T-cell (primary cell): ENCODE data around the gene VAT1L. TPM values are rescaled to one million over a fixed set of nuclear protein-coding genes. Genes with fewer than 3 reads are reported as not detected.

ENCODE experiments used
- ATAC-seq, 4 experiments: fragments of 200-7000 bp in 3 of 4; fragments of 150-1000 bp in 1 of 4; cut with Tn5 transposase; replicated peaks in 1 of 4; 1 replicate in 3 of 4; 2 replicates in 1 of 4; pipeline ENCODE4 v1.10.0; 2021; ENCODE audit warnings: moderate library complexity in 3 of 4, mild to moderate bottlenecking in 2 of 4, moderate number of reproducible peaks in 1 of 4
- CTCF ChIA-PET, 2 donors: fragments of 300-600 bp; sonication (Branson Sonifier 250); formaldehyde crosslinking; loops; one replicate each; lab custom pipeline; 2022; ENCODE audit warnings: antibody characterized with exemption in 2 of 2; lab: Charles Lee
- POLR2A ChIA-PET, 2 donors: fragments of 300-600 bp; sonication (Branson Sonifier 250); formaldehyde crosslinking; loops; one replicate each; lab custom pipeline; 2022; ENCODE audit warnings: antibody characterized with exemption in 2 of 2; lab: Charles Lee
- DNase-seq, 35 experiments: peaks; one replicate each; pipeline versions ENCODE4 v3.0.0 to v3.0.0-alpha.2; 2013 to 2023
- H3K27ac ChIP-seq: one replicate; pipeline ENCODE4 v1.5.1; 2013; ENCODE audit warnings: low read length
- H3K27me3 ChIP-seq, 2 experiments: replicated peaks in 1 of 2; 1 replicate in 1 of 2; 2 replicates in 1 of 2; pipeline versions ENCODE4 v1.6.1 to v1.7.0; 2013; ENCODE audit warnings: low read length in 1 of 2, mixed read lengths in 1 of 2; ENCODE audit not compliant: control insufficient read depth in 2 of 2, insufficient read depth in 2 of 2; ENCODE audit errors: extremely low read depth in 1 of 2
- H3K36me3 ChIP-seq, 2 donors: 1 replicate in 1 of 2; 2 replicates in 1 of 2; pipeline versions ENCODE4 v1.6.1 to v1.7.0; 2013; ENCODE audit warnings: low read length in 1 of 2; ENCODE audit not compliant: control insufficient read depth in 2 of 2, insufficient read depth in 1 of 2; ENCODE audit errors: extremely low read depth in 1 of 2
- H3K4me1 ChIP-seq, 2 experiments: 1 replicate in 1 of 2; 2 replicates in 1 of 2; pipeline versions ENCODE4 v1.6.1 to v1.7.0; 2013; ENCODE audit warnings: low read length in 2 of 2, mixed read lengths in 1 of 2; ENCODE audit not compliant: insufficient read depth in 2 of 2, control insufficient read depth in 1 of 2; ENCODE audit errors: extremely low read depth in 1 of 2
- H3K4me3 ChIP-seq, 2 donors: 1 replicate in 1 of 2; 2 replicates in 1 of 2; pipeline versions ENCODE4 v1.5.1 to v1.7.0; 2013; ENCODE audit warnings: mild to moderate bottlenecking in 2 of 2, low read length in 1 of 2, moderate library complexity in 1 of 2; ENCODE audit not compliant: control insufficient read depth in 1 of 2; ENCODE audit errors: extremely low read depth in 1 of 2
- H3K9me3 ChIP-seq: 2 replicates; pipeline ENCODE4 v1.7.0; 2013
- H3K27ac Mint-ChIP-seq, 2 donors: one replicate each; pipeline ENCODE4 v1.8.0; 2020 to 2021; ENCODE audit warnings: mild to moderate bottlenecking in 2 of 2, mixed read lengths in 2 of 2
- H3K27me3 Mint-ChIP-seq, 2 donors: one replicate each; pipeline ENCODE4 v1.8.0; 2021 to 2022; ENCODE audit warnings: mixed read lengths in 2 of 2
- H3K36me3 Mint-ChIP-seq: one replicate; pipeline ENCODE4 v1.8.0; 2021; ENCODE audit warnings: mixed read lengths
- H3K4me1 Mint-ChIP-seq, 3 donors: one replicate each; pipeline ENCODE4 v1.8.0; 2020 to 2022; ENCODE audit warnings: mixed read lengths in 3 of 3, mild to moderate bottlenecking in 1 of 3
- H3K4me3 Mint-ChIP-seq, 3 donors: one replicate each; pipeline ENCODE4 v1.8.0; 2020 to 2022; ENCODE audit warnings: mild to moderate bottlenecking in 3 of 3, mixed read lengths in 3 of 3, moderate library complexity in 3 of 3
- H3K9me3 Mint-ChIP-seq, 3 donors: one replicate each; pipeline ENCODE4 v1.8.0; 2020 to 2022; ENCODE audit warnings: mixed read lengths in 3 of 3
- WGBS: methylation state at CpG from one replicate; pipeline ENCODE4 v1.1.5; 2013; ENCODE audit warnings: missing lambda C conversion rate; ENCODE audit not compliant: insufficient coverage; 5-methylcytosine and 5-hydroxymethylcytosine counted together
- total RNA-seq, 35 experiments: library from RNA in 6 of 35; stranded (reverse) in 6 of 35; fragments of 120-200 nt in 1 of 35; gene quantifications; one replicate each; pipeline versions ENCODE4 v1.2.1 to v1.2.4 and lab custom pipeline; 2013 to 2026

VAT1L gene
- total RNA-seq, 5 donors from 2014 or later (not counting 1 experiment from before 2014, with no cell fraction given), result 0.10 to 0.12 TPM; not detected in 3

GRCh38 chr16:77843405-77843804, 55.0 kb downstream of the VAT1L start:
- Histone ChIP-seq H3K27ac (no peak overlapping the region), H3K36me3 (no peaks in the 10 kb centered on the region), H3K9me3 (no peaks in the 10 kb centered on the region), H3K4me1 (no peaks in the 10 kb centered on the region), H3K4me3 (no peak overlapping the region), H3K27me3 (peaks cover 0 to 8% of the 10 kb centered on the region in 2 experiments)
- H3K4me1 Mint-ChIP-seq, result no peaks in the 10 kb centered on the region
- CTCF ChIA-PET, result no interaction called here
- H3K36me3 Mint-ChIP-seq, result no peaks in the 10 kb centered on the region
- POLR2A ChIA-PET, result no interaction called here
- DNase-seq, result no peak
- H3K27ac Mint-ChIP-seq, result no peak overlapping the region
- no peak for ATAC-seq
- H3K4me3 Mint-ChIP-seq, result no peak overlapping the region
- 61% methylated on average over 3 of the region's 3 CpGs for WGBS
- H3K27me3 Mint-ChIP-seq, result peaks cover 13 to 20% of the 10 kb centered on the region in 2 donors
- no peaks in the 10 kb centered on the region for H3K9me3 Mint-ChIP-seq

- H3K9me3 ChIP-seq, result no peaks in the 10 kb centered on the region
- DNase-seq (no peak), ATAC-seq (no peak)
- no peak overlapping the region for H3K4me3 ChIP-seq
- no peaks in the 10 kb centered on the region for H3K4me1 Mint-ChIP-seq
- no peak overlapping the region for H3K27ac Mint-ChIP-seq
- H3K27me3 ChIP-seq, result peaks cover 0 to 7% of the 10 kb centered on the region in 2 experiments
- H3K9me3 Mint-ChIP-seq, result no peaks in the 10 kb centered on the region
- H3K36me3 Mint-ChIP-seq, result no peaks in the 10 kb centered on the region
- WGBS, result 100% methylated on average over 2 of the region's 4 CpGs
- POLR2A ChIA-PET, result no interaction called here
- CTCF ChIA-PET, result no interaction called here
- H3K27me3 Mint-ChIP-seq, result peaks cover 12 to 20% of the 10 kb centered on the region in 2 donors
- no peaks in the 10 kb centered on the region for H3K36me3 ChIP-seq
- H3K4me1 ChIP-seq, result no peaks in the 10 kb centered on the region
- no peak overlapping the region for H3K27ac ChIP-seq
- no peak overlapping the region for H3K4me3 Mint-ChIP-seq
Observed at GRCh38 chr16:77844801-77845200, 56.4 kb downstream of the VAT1L start.

- ATAC-seq (no peak), DNase-seq (no peak)
- Mint-ChIP-seq H3K27ac (no peak overlapping the region), H3K4me3 (no peak overlapping the region), H3K4me1 (peaks cover 0 to 2% (median 0%) of the 10 kb centered on the region in 3 donors), H3K9me3 (no peaks in the 10 kb centered on the region), H3K27me3 (peaks cover 18 to 20% of the 10 kb centered on the region in 2 donors), H3K36me3 (no peaks in the 10 kb centered on the region)
- POLR2A ChIA-PET, result no interaction called here
- H3K4me3 ChIP-seq, result no peak overlapping the region
- no peaks in the 10 kb centered on the region for H3K9me3 ChIP-seq
- no peak overlapping the region for H3K27ac ChIP-seq
- no peaks in the 10 kb centered on the region for H3K36me3 ChIP-seq
- WGBS, result 79% methylated on average over 11 of the region's 13 CpGs
- no peaks in the 10 kb centered on the region for H3K4me1 ChIP-seq
- CTCF ChIA-PET, result no interaction called here
- H3K27me3 ChIP-seq, result peaks cover 0 to 5% of the 10 kb centered on the region in 2 experiments
Observed at GRCh38 chr16:77849646-77850258, 61.4 kb downstream of the VAT1L start.

GRCh38 chr16:77850636-77851333, 62.4 kb downstream of the VAT1L start:
- Histone ChIP-seq H3K9me3 (no peaks in the 10 kb centered on the region), H3K36me3 (no peaks in the 10 kb centered on the region), H3K27ac (no peak overlapping the region), H3K4me1 (no peaks in the 10 kb centered on the region), H3K27me3 (peaks cover 0 to 2% of the 10 kb centered on the region in 2 experiments), H3K4me3 (no peak overlapping the region)
- H3K4me1 Mint-ChIP-seq, result peaks cover 0 to 2% (median 0%) of the 10 kb centered on the region in 3 donors
- POLR2A ChIA-PET, result no interaction called here
- ATAC-seq (no peak), DNase-seq (no peak)
- no peaks in the 10 kb centered on the region for H3K36me3 Mint-ChIP-seq
- H3K27me3 Mint-ChIP-seq, result peaks cover 14 to 21% of the 10 kb centered on the region in 2 donors
- WGBS, result 73% methylated on average over 4 of the region's 8 CpGs
- H3K4me3 Mint-ChIP-seq, result no peak overlapping the region
- CTCF ChIA-PET, result no interaction called here
- no peaks in the 10 kb centered on the region for H3K9me3 Mint-ChIP-seq
- H3K27ac Mint-ChIP-seq, result no peak overlapping the region

GRCh38 chr16:77853161-77853560, 64.8 kb downstream of the VAT1L start:
- peaks cover 11 to 26% of the 10 kb centered on the region in 2 donors for H3K27me3 Mint-ChIP-seq
- H3K4me1 Mint-ChIP-seq, result peaks cover 0 to 2% (median 0%) of the 10 kb centered on the region in 3 donors
- ATAC-seq, result no peak
- H3K9me3 ChIP-seq, result no peaks in the 10 kb centered on the region
- no CpG with 5 or more reads among the region's 5 CpGs for WGBS
- H3K4me3 ChIP-seq, result no peak overlapping the region
- no peaks in the 10 kb centered on the region for H3K36me3 Mint-ChIP-seq
- peaks cover 0 to 4% of the 10 kb centered on the region in 2 experiments for H3K27me3 ChIP-seq
- H3K27ac Mint-ChIP-seq, result no peak overlapping the region
- no peak overlapping the region for H3K27ac ChIP-seq
- CTCF ChIA-PET, result no interaction called here
- H3K4me1 ChIP-seq, result no peaks in the 10 kb centered on the region
- POLR2A ChIA-PET, result no interaction called here
- no peak for DNase-seq
- no peaks in the 10 kb centered on the region for H3K9me3 Mint-ChIP-seq
- H3K36me3 ChIP-seq, result no peaks in the 10 kb centered on the region
- H3K4me3 Mint-ChIP-seq, result no peak overlapping the region

- peaks cover 0 to 2% (median 0%) of the 10 kb centered on the region in 3 donors for H3K4me1 Mint-ChIP-seq
- H3K27ac Mint-ChIP-seq, result no peak overlapping the region
- ChIA-PET CTCF (no interaction called here), POLR2A (no interaction called here)
- Histone ChIP-seq H3K36me3 (no peaks in the 10 kb centered on the region), H3K4me3 (no peak overlapping the region), H3K27ac (no peak overlapping the region), H3K27me3 (peaks cover 0 to 4% of the 10 kb centered on the region in 2 experiments), H3K9me3 (no peaks in the 10 kb centered on the region), H3K4me1 (no peaks in the 10 kb centered on the region)
- H3K27me3 Mint-ChIP-seq, result peaks cover 13 to 34% of the 10 kb centered on the region in 2 donors
- no peaks in the 10 kb centered on the region for H3K9me3 Mint-ChIP-seq
- ATAC-seq (no peak), DNase-seq (no peak)
- no peak overlapping the region for H3K4me3 Mint-ChIP-seq
- 61% methylated on average over 7 of the region's 11 CpGs for WGBS
- H3K36me3 Mint-ChIP-seq, result no peaks in the 10 kb centered on the region
Observed at GRCh38 chr16:77856438-77857160, 68.2 kb downstream of the VAT1L start.
